Measurements from ENCODE around the gene SERTM1. TPM values are rescaled to one million over a fixed set of nuclear protein-coding genes. Genes with fewer than 3 reads are reported as not detected.

The SERTM1 gene
- total RNA-seq (2014; rRNA removed; shearing (Covaris generic); ENCODE audit: low replicate concordance): not detected in 2 replicates

- in situ Hi-C loops (cut with HindIII; ENCODE audit: low pct_unique_long_range_greater_than_20kb, low sequenced_read_pairs): no loop called here
- peak; percentile 66 for DNase-seq (ENCODE audit: low read depth)
Measured at GRCh38 chr13:36673838-36674326, at the start of gene SERTM1. Gene SERTM1, plus strand, starts transcription at chr13:36674020. Its CDS starts 21,059 bp downstream, at chr13:36695079.

GRCh38 chr13:36628377-36629056, 45.3 kb upstream of the SERTM1 start:
- in situ Hi-C loops (cut with HindIII; ENCODE audit: low pct_unique_long_range_greater_than_20kb, low sequenced_read_pairs): no loop called here
- DNase-seq (ENCODE audit: low read depth): no peak

GRCh38 chr13:36629057-36629385, 44.8 kb upstream of the SERTM1 start:
- DNase-seq (ENCODE audit: low read depth): no peak
- in situ Hi-C loops (cut with HindIII; ENCODE audit: low pct_unique_long_range_greater_than_20kb, low sequenced_read_pairs): no loop called here

GRCh38 chr13:36630181-36630803, 43.5 kb upstream of the SERTM1 start:
- in situ Hi-C loops (cut with HindIII; ENCODE audit: low pct_unique_long_range_greater_than_20kb, low sequenced_read_pairs): no loop called here
- DNase-seq (ENCODE audit: low read depth): no peak

- no peak for DNase-seq (ENCODE audit: low read depth)
- in situ Hi-C loops (cut with HindIII; ENCODE audit: low pct_unique_long_range_greater_than_20kb, low sequenced_read_pairs): no loop called here
Measured at GRCh38 chr13:36639610-36640009, 34.2 kb upstream of the SERTM1 start.

- no peak for DNase-seq (ENCODE audit: low read depth)
- in situ Hi-C loops (cut with HindIII; ENCODE audit: low pct_unique_long_range_greater_than_20kb, low sequenced_read_pairs): no loop called here
Measured at GRCh38 chr13:36650611-36651010, 23.2 kb upstream of the SERTM1 start.

- DNase-seq (ENCODE audit: low read depth): no peak
- in situ Hi-C loops (cut with HindIII; ENCODE audit: low pct_unique_long_range_greater_than_20kb, low sequenced_read_pairs): no loop called here
Measured at GRCh38 chr13:36665630-36666029, 8.2 kb upstream of the SERTM1 start.

- no peak for DNase-seq (ENCODE audit: low read depth)
- in situ Hi-C loops (cut with HindIII; ENCODE audit: low pct_unique_long_range_greater_than_20kb, low sequenced_read_pairs): no loop called here
Measured at GRCh38 chr13:36666477-36667229, 7.2 kb upstream of the SERTM1 start.

GRCh38 chr13:36668316-36668715, 5.5 kb upstream of the SERTM1 start:
- DNase-seq (ENCODE audit: low read depth): no peak

GRCh38 chr13:36673352-36673751, 468 bp upstream of the SERTM1 start:
- in situ Hi-C loops (cut with HindIII; ENCODE audit: low pct_unique_long_range_greater_than_20kb, low sequenced_read_pairs): no loop called here
- DNase-seq (ENCODE audit: low read depth): no peak

More at GRCh38 chr13:36668316-36668715, 5.5 kb upstream of the SERTM1 start:
- in situ Hi-C loops (cut with HindIII; ENCODE audit: low pct_unique_long_range_greater_than_20kb, low sequenced_read_pairs): no loop called here

- DNase-seq (ENCODE audit: low read depth): peak; percentile 6
- in situ Hi-C loops (cut with HindIII; ENCODE audit: low pct_unique_long_range_greater_than_20kb, low sequenced_read_pairs): no loop called here
Measured at GRCh38 chr13:36674337-36675212, 755 bp downstream of the SERTM1 start.

GRCh38 chr13:36675213-36675536, 1.4 kb downstream of the SERTM1 start:
- in situ Hi-C loops (cut with HindIII; ENCODE audit: low pct_unique_long_range_greater_than_20kb, low sequenced_read_pairs): no loop called here
- DNase-seq (ENCODE audit: low read depth): no peak

GRCh38 chr13:36680913-36681312, 7.1 kb downstream of the SERTM1 start:
- in situ Hi-C loops (cut with HindIII; ENCODE audit: low pct_unique_long_range_greater_than_20kb, low sequenced_read_pairs): no loop called here
- DNase-seq (ENCODE audit: low read depth): peak; percentile 11

- in situ Hi-C loops (cut with HindIII; ENCODE audit: low pct_unique_long_range_greater_than_20kb, low sequenced_read_pairs): no loop called here
- no peak for DNase-seq (ENCODE audit: low read depth)
Measured at GRCh38 chr13:36681894-36682624, 8.2 kb downstream of the SERTM1 start.

- in situ Hi-C loops (cut with HindIII; ENCODE audit: low pct_unique_long_range_greater_than_20kb, low sequenced_read_pairs): no loop called here
- DNase-seq (ENCODE audit: low read depth): no peak
Measured at GRCh38 chr13:36683701-36684100, 9.9 kb downstream of the SERTM1 start.

- in situ Hi-C loops (cut with HindIII; ENCODE audit: low pct_unique_long_range_greater_than_20kb, low sequenced_read_pairs): no loop called here
- peak; percentile 41 for DNase-seq (ENCODE audit: low read depth)
Measured at GRCh38 chr13:36685927-36686326, 12.1 kb downstream of the SERTM1 start.

- DNase-seq (ENCODE audit: low read depth): no peak
- in situ Hi-C loops (cut with HindIII; ENCODE audit: low pct_unique_long_range_greater_than_20kb, low sequenced_read_pairs): no loop called here
Measured at GRCh38 chr13:36696410-36697010, 22.7 kb downstream of the SERTM1 start.

Data from Caki2 (cell line).